Osteoblast (primary cell): Measurements from ENCODE around the gene UNC45A. TPM values are rescaled to one million over a fixed set of nuclear protein-coding genes. Genes with fewer than 3 reads are reported as not detected.
"Not testable (repeated sequence)": the region's sequence is repeated elsewhere in the genome, so short reads cannot be mapped to it uniquely, and the experiment has no call there.

ENCODE experiments used
- DNase-seq: peaks from one replicate; pipeline ENCODE4 v3.0.0; 2011; ENCODE audit warnings: low spot score, mixed read lengths; ENCODE audit not compliant: insufficient read length; ENCODE audit errors: missing footprints
- H2AFZ ChIP-seq: 2 replicates; pipeline ENCODE4 v1.6.0; 2011; ENCODE audit warnings: mild to moderate bottlenecking, low read length
- H3K27ac ChIP-seq: 2 replicates; pipeline ENCODE4 v1.5.1; 2011; ENCODE audit warnings: mild to moderate bottlenecking, low read depth, low read length, moderate library complexity
- H3K27me3 ChIP-seq: 2 replicates; pipeline ENCODE4 v1.6.0; 2012; ENCODE audit warnings: mild to moderate bottlenecking, control low read depth, inconsistent platforms, low read length, moderate library complexity; ENCODE audit not compliant: insufficient read depth
- H3K36me3 ChIP-seq: 2 replicates; pipeline ENCODE4 v1.5.1; 2011; ENCODE audit warnings: mild to moderate bottlenecking, low read length, control low read depth, moderate library complexity; ENCODE audit not compliant: insufficient read depth
- H3K4me1 ChIP-seq: 2 replicates; pipeline ENCODE4 v1.5.1; 2011; ENCODE audit warnings: mild to moderate bottlenecking, low read length, control low read depth, moderate library complexity; ENCODE audit not compliant: insufficient read depth
- H3K4me2 ChIP-seq: 2 replicates; pipeline ENCODE4 v1.6.0; 2011; ENCODE audit warnings: mild to moderate bottlenecking, low read length; ENCODE audit not compliant: insufficient read depth
- H3K4me3 ChIP-seq: fragments of 200-600 bp; sonication (generic); 3 replicates; pipeline ENCODE4 v1.5.1; 2012; ENCODE audit warnings: mild to moderate bottlenecking, low read length, inconsistent platforms; ENCODE audit not compliant: insufficient read depth
- H3K79me2 ChIP-seq: 2 replicates; pipeline ENCODE4 v1.6.0; 2012; ENCODE audit warnings: mild to moderate bottlenecking, low read length, control low read depth, inconsistent platforms; ENCODE audit not compliant: insufficient read depth
- H3K9me3 ChIP-seq: 2 replicates; pipeline ENCODE4 v1.5.1; 2011; ENCODE audit warnings: low read depth, low read length, control low read depth
- H4K20me1 ChIP-seq: 2 replicates; pipeline ENCODE4 v1.6.0; 2012; ENCODE audit warnings: mild to moderate bottlenecking, low read length, control low read depth; ENCODE audit not compliant: insufficient read depth
- total RNA-seq: library from RNA; depleted of rRNA; stranded (reverse); fragments of >200 nt; gene quantifications from 2 replicates; pipeline ENCODE4 v1.2.3, GENCODE V29; 2012
- TF ChIP-seq, protein P1 (sequence below): IDR thresholded peaks from 2 replicates; pipeline ENCODE4 v1.5.1; 2011; ENCODE audit warnings: mild to moderate bottlenecking, low read depth, low read length, moderate library complexity; ENCODE audit errors: extremely low read depth

Gene UNC45A
- total RNA-seq, 1 donor = 74.9 TPM

DNA sequence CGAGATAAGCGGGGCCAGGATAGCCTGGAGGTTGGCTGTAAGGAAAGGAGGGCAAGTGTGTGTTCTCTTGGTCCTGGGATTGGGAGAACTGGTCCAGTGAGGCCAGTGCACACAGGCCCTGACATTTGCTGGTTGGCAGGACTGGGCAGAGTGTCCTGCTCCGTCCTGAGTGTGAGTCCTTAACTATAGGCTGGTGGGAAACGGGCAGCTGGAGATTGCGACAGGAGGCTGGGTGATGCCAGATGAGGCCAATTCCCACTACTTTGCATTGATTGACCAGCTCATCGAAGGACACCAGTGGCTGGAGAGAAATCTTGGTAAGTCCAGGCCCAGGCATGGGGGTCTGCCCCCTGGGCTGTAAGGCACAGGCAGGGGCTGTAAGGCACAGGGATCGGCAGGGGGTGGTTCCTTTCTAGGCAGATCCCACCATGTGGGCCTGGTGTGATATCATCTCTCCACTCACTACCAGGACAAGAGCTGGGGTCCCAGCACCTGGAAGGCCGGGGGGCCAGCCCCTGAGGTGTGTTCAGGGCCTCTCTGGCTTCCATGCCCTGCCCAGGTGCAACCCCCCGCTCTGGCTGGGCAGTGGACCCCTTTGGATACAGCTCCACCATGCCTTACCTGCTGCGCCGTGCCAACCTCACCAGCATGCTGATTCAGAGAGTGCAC, 28.8 kb upstream of the UNC45A start:
- Histone ChIP-seq H3K27me3 (no peaks in the 10 kb centered on the region), H3K36me3 (peaks cover 26% of the 10 kb centered on the region), H3K27ac (no peak overlapping the region), H4K20me1 (peaks cover 3% of the 10 kb centered on the region), H3K4me3 (no peak overlapping the region), H3K79me2 (no peaks in the 10 kb centered on the region), H2AFZ (no peak overlapping the region), H3K4me2 (no peak overlapping the region), H3K9me3 (no peaks in the 10 kb centered on the region), H3K4me1 (peaks cover 7% of the 10 kb centered on the region)
- TF ChIP-seq, protein P1, sequence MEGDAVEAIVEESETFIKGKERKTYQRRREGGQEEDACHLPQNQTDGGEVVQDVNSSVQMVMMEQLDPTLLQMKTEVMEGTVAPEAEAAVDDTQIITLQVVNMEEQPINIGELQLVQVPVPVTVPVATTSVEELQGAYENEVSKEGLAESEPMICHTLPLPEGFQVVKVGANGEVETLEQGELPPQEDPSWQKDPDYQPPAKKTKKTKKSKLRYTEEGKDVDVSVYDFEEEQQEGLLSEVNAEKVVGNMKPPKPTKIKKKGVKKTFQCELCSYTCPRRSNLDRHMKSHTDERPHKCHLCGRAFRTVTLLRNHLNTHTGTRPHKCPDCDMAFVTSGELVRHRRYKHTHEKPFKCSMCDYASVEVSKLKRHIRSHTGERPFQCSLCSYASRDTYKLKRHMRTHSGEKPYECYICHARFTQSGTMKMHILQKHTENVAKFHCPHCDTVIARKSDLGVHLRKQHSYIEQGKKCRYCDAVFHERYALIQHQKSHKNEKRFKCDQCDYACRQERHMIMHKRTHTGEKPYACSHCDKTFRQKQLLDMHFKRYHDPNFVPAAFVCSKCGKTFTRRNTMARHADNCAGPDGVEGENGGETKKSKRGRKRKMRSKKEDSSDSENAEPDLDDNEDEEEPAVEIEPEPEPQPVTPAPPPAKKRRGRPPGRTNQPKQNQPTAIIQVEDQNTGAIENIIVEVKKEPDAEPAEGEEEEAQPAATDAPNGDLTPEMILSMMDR = no peak
- DNase-seq = peak; percentile 78

DNA sequence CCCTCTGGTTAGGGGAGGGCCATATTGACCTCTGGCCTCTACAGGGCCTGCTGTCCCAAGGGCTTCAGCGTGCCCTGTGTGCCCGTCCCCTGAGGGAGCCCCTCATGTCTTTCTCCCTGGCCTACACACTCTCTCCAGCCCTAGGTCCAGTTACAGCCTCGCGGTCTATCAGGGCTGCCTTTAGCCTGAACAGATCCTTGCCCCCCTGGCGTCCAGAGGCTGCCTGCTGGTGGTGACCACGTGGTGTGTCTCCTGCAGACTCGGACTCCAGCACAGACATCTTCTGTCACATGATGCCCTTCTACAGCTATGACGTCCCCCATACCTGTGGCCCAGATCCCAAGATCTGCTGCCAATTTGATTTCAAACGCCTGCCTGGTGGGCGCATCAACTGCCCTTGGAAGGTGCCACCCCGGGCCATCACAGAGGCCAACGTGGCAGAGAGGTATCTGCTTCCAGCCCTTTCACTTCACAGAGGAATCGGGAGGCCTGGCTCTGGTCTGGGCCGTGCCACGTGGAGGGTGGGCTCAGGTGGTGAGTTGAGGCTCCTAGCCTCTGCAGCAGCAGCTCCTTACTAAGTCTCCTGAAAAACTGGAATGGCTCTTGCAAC, 27.9 kb upstream of the UNC45A start:
- H3K4me2 ChIP-seq = no peak overlapping the region
- TF ChIP-seq, protein P1 = no peak
- no peaks in the 10 kb centered on the region for H3K4me1 ChIP-seq
- H4K20me1 ChIP-seq = peaks cover 3% of the 10 kb centered on the region
- no peaks in the 10 kb centered on the region for H3K9me3 ChIP-seq
- no peak overlapping the region for H3K4me3 ChIP-seq
- H3K36me3 ChIP-seq = peaks cover 33% of the 10 kb centered on the region
- H2AFZ ChIP-seq = no peak overlapping the region
- H3K79me2 ChIP-seq = no peaks in the 10 kb centered on the region
- H3K27ac ChIP-seq = no peak overlapping the region
- H3K27me3 ChIP-seq = no peaks in the 10 kb centered on the region
- DNase-seq = peak; percentile 62

DNA sequence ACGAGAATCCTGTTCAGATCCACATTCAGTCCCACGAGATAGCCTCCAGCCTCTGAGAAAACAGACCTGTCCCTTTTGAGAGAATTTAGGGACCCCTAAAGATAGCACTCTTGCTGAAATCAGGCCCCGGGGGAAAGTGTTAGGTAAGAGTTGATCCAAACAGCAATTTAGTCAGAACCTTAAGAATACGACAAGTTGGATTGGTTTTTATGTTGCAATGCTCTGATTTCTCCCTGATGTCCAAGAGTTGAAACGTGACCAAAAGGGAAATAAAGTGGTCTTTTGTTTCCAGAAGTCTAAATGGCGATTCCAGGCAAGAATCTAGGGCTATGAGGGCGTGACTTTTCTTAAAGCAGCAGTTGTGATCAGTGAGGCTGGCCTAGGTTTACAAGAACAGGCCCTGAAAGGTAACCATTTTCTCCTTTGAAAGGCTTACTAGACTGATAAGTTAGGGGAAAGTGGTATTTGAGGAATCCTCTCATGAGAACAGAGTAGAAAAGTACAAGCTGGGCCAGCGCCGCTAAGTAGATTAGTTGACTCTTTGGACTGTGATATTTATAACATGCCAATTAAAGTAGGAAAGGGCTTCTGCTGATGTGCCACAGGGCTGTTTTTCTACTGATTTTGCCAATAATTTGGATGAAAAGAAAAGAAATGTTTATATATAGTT, 27.1 kb upstream of the UNC45A start:
- H3K27ac ChIP-seq = no peak overlapping the region
- no peaks in the 10 kb centered on the region for H3K4me1 ChIP-seq
- TF ChIP-seq, protein P1 = no peak
- H2AFZ ChIP-seq = no peak overlapping the region
- DNase-seq = peak; percentile 81
- H4K20me1 ChIP-seq = peaks cover 3% of the 10 kb centered on the region
- no peaks in the 10 kb centered on the region for H3K79me2 ChIP-seq
- no peak overlapping the region for H3K4me3 ChIP-seq
- H3K36me3 ChIP-seq = peaks cover 41% of the 10 kb centered on the region
- H3K9me3 ChIP-seq = no peaks in the 10 kb centered on the region
- H3K27me3 ChIP-seq = no peaks in the 10 kb centered on the region
- H3K4me2 ChIP-seq = no peak overlapping the region

DNA sequence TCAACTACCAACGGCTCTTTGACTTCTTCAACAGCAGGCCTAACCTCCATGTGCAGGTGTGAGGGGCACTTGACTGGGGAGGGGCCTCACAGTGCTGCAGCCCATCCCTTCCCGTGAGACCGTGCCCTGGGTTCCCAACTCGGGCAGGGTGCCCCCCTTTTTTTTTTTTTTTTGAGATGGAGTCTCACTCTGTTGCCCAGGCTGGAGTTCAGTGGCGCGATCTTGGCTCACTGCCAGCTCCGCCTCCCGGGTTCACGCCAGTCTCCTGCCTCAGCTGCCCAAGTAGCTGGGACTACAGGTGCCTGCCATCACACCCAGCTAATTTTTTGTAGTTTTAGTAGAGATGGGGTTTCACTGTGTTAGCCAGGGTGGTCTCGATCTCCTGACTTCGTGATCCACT, 25.6 kb upstream of the UNC45A start:
- not testable (repeated sequence) for DNase-seq, H3K4me1 ChIP-seq, H3K27me3 ChIP-seq, H3K27ac ChIP-seq, H2AFZ ChIP-seq, H3K79me2 ChIP-seq, H3K4me3 ChIP-seq, H4K20me1 ChIP-seq, H3K4me2 ChIP-seq, H3K9me3 ChIP-seq
- H3K36me3 ChIP-seq = peaks cover 52% of the 10 kb centered on the region
